ENCODE measurements around the gene ADAM15.
A peak's percentile ranks its signal among the peaks of the same experiment; 100 is the strongest.

ADAM15 gene

GRCh38 chr1:155070158-155070621, 19.1 kb downstream of the ADAM15 start:
- H3K4me3 ChIP-seq (ENCODE audit: low read length), result no peak overlapping the region
- peaks cover 30% of the 10 kb centered on the region for H3K36me3 ChIP-seq (ENCODE audit: insufficient read depth, low read length)
- H2AFZ ChIP-seq (ENCODE audit: low read depth, low read length), result no peak overlapping the region
- H3K27me3 ChIP-seq (ENCODE audit: insufficient read depth, low read length), result no peaks in the 10 kb centered on the region
- H3K4me1 ChIP-seq (ENCODE audit: insufficient read depth, low read length), result peaks cover 20% of the 10 kb centered on the region
- no peaks in the 10 kb centered on the region for H3K9me3 ChIP-seq (ENCODE audit: low read length)

DNA sequence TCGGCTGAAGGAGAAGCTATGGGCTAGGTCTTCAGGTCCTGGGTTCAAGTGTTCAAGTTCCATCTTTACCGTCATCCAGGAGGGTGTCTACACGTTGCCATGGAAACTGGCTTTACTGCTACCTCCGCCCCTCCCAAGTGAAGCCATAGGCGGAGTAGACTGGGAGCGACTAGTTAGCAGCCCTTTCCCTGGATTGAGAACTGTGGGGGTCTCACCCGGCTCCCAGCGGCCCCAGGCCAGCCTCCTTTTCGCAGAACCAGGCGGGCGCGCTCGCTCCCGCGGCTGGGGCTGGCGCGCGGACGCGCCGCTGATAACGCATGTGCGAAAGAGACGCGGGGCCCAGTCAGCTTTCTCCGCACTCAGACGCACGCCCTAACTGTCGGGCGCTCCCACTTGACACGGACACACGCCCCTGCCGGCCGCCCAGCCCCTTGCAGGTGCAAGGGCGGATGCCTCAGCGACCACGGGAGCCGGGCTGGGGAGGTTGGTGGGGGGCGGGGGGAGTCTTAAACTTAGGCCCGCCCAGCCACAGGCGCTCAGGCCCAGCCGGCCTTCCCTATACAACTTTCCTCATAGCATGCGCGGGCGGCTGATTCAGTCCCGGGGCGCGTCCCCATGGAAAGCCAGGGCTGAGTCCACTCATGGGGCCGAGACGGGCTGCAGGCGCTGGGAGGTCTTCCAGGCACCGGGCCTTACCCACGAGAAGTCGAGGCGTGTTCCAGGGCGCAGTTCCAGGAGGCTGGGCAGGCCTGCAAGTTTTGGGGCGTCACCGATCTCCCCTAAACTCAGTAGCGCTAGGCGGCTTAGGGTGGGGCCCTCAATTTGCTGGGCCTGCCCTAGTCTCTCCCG, 19.8 kb downstream of the ADAM15 start:
- H3K27me3 ChIP-seq (ENCODE audit: insufficient read depth, low read length), result no peaks in the 10 kb centered on the region
- H3K4me1 ChIP-seq (ENCODE audit: insufficient read depth, low read length), result peaks cover 25% of the 10 kb centered on the region
- peaks cover 30% of the 10 kb centered on the region for H3K36me3 ChIP-seq (ENCODE audit: insufficient read depth, low read length)
- no peaks in the 10 kb centered on the region for H3K9me3 ChIP-seq (ENCODE audit: low read length)
- H3K4me3 ChIP-seq (ENCODE audit: low read length), result no peak overlapping the region
- no peak overlapping the region for H2AFZ ChIP-seq (ENCODE audit: low read depth, low read length)

GRCh38 chr1:155071701-155072100, 20.6 kb downstream of the ADAM15 start:
- Histone ChIP-seq H3K4me1 (ENCODE audit: insufficient read depth, low read length) (peaks cover 33% of the 10 kb centered on the region), H2AFZ (ENCODE audit: low read depth, low read length) (no peak overlapping the region), H3K4me3 (ENCODE audit: low read length) (no peak overlapping the region), H3K36me3 (ENCODE audit: insufficient read depth, low read length) (peaks cover 27% of the 10 kb centered on the region), H3K9me3 (ENCODE audit: low read length) (no peaks in the 10 kb centered on the region), H3K27me3 (ENCODE audit: insufficient read depth, low read length) (no peaks in the 10 kb centered on the region)

DNA sequence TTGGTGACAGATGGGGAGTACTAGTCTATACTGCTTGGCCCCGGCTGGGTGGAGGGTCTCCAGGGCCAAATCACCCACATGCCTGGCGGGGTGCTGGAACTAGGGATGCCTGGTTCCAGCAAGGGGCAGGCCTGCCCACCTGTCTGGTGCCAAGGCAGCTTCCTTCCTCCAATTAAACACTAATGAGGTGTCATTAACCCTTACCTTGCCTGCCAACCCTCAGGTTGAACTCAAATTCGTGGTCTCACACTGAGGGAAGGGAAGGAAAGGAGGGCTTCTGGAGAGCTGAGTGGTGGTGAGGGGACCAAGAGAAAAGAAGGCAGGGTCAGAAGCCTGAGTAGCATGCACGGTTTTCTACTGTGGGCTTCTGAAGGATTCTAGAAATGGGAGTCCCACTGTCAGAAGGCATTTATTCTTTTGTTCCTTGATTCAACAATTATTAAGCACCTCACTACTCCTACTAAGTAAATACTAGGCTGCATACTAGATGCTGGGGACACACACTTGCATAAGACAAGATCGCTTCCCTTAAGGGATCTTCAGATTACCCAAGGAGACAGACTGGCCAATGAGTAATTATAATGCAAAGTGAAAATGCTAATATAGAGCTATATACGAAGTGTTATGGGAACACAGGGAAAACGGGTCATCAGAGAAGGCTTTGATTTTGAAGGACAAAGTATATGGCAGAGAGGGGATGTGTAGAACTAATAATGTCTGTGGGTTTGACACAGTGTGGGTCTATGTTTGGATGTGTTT, 21.6 kb downstream of the ADAM15 start:
- peaks cover 19% of the 10 kb centered on the region for H3K36me3 ChIP-seq (ENCODE audit: insufficient read depth, low read length)
- no peaks in the 10 kb centered on the region for H3K27me3 ChIP-seq (ENCODE audit: insufficient read depth, low read length)
- no peak overlapping the region for H3K4me3 ChIP-seq (ENCODE audit: low read length)
- H2AFZ ChIP-seq (ENCODE audit: low read depth, low read length), result no peak overlapping the region
- H3K9me3 ChIP-seq (ENCODE audit: low read length), result no peaks in the 10 kb centered on the region
- peaks cover 36% of the 10 kb centered on the region for H3K4me1 ChIP-seq (ENCODE audit: insufficient read depth, low read length)

DNA sequence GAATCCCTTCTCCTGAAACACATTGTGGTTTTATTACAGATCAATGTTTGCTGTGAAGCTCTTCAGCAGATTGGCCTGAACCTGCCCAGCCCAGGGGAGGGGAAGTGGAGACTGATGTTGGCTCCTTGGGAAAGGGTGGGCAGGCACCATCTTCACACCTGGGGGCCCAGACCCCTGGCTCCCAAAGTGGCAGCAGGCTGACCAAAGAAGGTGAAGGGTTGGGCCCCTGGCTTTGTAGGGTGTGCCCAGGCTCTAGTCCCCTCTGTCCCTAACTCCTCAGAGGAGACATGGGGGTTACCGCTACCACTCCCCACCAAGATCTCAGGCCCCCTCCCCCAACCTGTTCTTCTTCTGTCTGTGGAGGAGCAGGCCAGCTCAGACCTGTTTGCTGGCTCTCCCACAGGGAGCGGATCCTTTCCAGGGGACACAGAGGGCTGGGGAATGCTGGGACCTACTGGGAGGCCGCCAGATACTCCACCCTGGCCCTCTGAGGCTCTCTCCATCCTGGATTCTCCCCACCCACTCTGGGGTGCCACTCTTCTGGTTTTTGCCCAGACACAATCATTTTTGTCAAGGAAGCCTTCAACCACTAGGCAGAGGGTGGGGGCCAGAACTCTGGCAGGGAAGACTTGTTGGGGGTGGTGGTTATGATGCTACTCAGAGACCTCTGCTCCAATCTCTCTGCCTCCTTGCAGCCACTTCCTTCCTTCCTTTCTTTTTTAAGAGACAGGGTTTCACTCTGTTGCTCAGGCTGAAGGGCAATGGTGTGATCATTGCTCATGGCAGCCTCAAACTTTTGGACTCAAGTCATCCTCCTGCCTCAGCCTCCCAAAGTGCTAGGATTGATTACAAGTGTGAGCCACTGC, 22.5 kb downstream of the ADAM15 start:
- no peak overlapping the region for H2AFZ ChIP-seq (ENCODE audit: low read depth, low read length)
- no peak overlapping the region for H3K4me3 ChIP-seq (ENCODE audit: low read length)
- H3K9me3 ChIP-seq (ENCODE audit: low read length), result no peaks in the 10 kb centered on the region
- no peaks in the 10 kb centered on the region for H3K27me3 ChIP-seq (ENCODE audit: insufficient read depth, low read length)
- peaks cover 41% of the 10 kb centered on the region for H3K4me1 ChIP-seq (ENCODE audit: insufficient read depth, low read length)
- peaks cover 13% of the 10 kb centered on the region for H3K36me3 ChIP-seq (ENCODE audit: insufficient read depth, low read length)

- H3K36me3 ChIP-seq (ENCODE audit: insufficient read depth, low read length), result peaks cover 2% of the 10 kb centered on the region
- H3K4me3 ChIP-seq (ENCODE audit: low read length), result no peak overlapping the region
- peaks cover 51% of the 10 kb centered on the region for H3K4me1 ChIP-seq (ENCODE audit: insufficient read depth, low read length)
- H2AFZ ChIP-seq (ENCODE audit: low read depth, low read length), result no peak overlapping the region
- no peaks in the 10 kb centered on the region for H3K27me3 ChIP-seq (ENCODE audit: insufficient read depth, low read length)
- H3K9me3 ChIP-seq (ENCODE audit: low read length), result no peaks in the 10 kb centered on the region
Measured at GRCh38 chr1:155075535-155075934, 24.4 kb downstream of the ADAM15 start.

DNA sequence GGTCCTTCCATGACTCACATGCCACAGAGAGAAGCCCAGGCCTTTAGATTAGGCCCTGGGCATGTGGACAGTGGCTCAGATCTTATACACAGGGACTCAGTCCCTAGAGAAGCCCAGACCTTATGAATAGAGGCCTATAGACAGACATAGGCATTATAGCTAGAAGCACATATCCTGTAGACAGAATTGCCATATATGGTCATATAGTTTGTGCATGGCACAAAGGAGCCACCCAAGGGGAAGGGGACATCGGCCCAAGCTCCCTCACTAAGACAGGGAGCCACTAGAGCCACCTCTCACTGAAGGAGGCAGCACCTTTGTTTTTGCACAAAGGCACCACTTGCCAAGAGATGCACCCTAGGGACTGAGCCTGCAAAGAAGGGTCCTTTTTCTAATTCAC, 25.3 kb downstream of the ADAM15 start:
- Histone ChIP-seq H3K4me3 (ENCODE audit: low read length) (no peak overlapping the region), H3K27me3 (ENCODE audit: insufficient read depth, low read length) (peaks cover 1% of the 10 kb centered on the region), H3K9me3 (ENCODE audit: low read length) (no peaks in the 10 kb centered on the region), H3K4me1 (ENCODE audit: insufficient read depth, low read length) (peaks cover 48% of the 10 kb centered on the region), H2AFZ (ENCODE audit: low read depth, low read length) (no peak overlapping the region), H3K36me3 (ENCODE audit: insufficient read depth, low read length) (no peaks in the 10 kb centered on the region)

- no peak overlapping the region for H2AFZ ChIP-seq (ENCODE audit: low read depth, low read length)
- no peaks in the 10 kb centered on the region for H3K36me3 ChIP-seq (ENCODE audit: insufficient read depth, low read length)
- peaks cover 4% of the 10 kb centered on the region for H3K27me3 ChIP-seq (ENCODE audit: insufficient read depth, low read length)
- no peak overlapping the region for H3K4me3 ChIP-seq (ENCODE audit: low read length)
- H3K4me1 ChIP-seq (ENCODE audit: insufficient read depth, low read length), result peaks cover 47% of the 10 kb centered on the region
- no peaks in the 10 kb centered on the region for H3K9me3 ChIP-seq (ENCODE audit: low read length)
Measured at GRCh38 chr1:155077346-155077745, 26.2 kb downstream of the ADAM15 start.

- no peaks in the 10 kb centered on the region for H3K9me3 ChIP-seq (ENCODE audit: low read length)
- peaks cover 52% of the 10 kb centered on the region for H3K4me1 ChIP-seq (ENCODE audit: insufficient read depth, low read length)
- H2AFZ ChIP-seq (ENCODE audit: low read depth, low read length), result no peak overlapping the region
- peaks cover 10% of the 10 kb centered on the region for H3K27me3 ChIP-seq (ENCODE audit: insufficient read depth, low read length)
- H3K4me3 ChIP-seq (ENCODE audit: low read length), result peak overlapping the region; percentile 74
- no peaks in the 10 kb centered on the region for H3K36me3 ChIP-seq (ENCODE audit: insufficient read depth, low read length)
Measured at GRCh38 chr1:155077758-155078445, 26.8 kb downstream of the ADAM15 start.

DNA sequence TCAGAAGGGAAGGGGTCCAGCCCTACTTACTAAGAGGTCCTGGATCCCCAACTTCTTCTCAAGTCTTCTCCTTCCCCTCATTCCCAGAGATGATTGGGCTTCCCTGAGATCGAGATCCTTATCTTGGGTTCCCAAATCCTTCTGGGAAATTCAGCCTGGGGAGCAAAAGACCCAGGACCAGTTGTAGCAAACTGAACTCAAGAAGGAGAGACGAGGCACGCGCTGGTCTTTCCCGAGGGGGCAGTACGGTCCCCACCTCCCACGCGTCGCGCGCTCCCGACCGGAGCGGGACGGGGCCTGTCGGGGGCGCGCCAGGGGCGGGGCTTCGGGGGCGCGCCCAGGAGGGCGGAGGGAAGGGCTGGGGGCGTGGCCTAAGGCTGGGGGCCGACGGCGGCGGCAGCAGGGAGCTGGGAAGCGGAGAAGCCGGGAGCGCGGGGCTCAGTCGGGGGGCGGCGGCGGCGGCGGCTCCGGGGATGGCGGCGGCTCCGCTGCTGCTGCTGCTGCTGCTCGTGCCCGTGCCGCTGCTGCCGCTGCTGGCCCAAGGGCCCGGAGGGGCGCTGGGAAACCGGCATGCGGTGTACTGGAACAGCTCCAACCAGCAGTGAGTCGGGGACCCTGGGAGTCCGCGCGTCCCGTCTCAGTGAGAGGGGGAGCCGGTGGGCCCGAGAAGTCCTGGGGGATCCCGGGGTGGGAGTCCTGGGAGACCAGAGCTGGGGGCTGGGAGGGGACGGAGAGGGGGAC, 27.5 kb downstream of the ADAM15 start, which contains the start of gene EFNA3:
EFNA3 (plus strand) TSS at position 369 of the 741 bp plus-strand sequence; CDS start at position 474, 105 bp downstream.
- no peaks in the 10 kb centered on the region for H3K36me3 ChIP-seq (ENCODE audit: insufficient read depth, low read length)
- H3K4me1 ChIP-seq (ENCODE audit: insufficient read depth, low read length), result peaks cover 58% of the 10 kb centered on the region
- peaks cover 15% of the 10 kb centered on the region for H3K27me3 ChIP-seq (ENCODE audit: insufficient read depth, low read length)
- peak within 1 kb of the TSS; percentile 59 for H2AFZ ChIP-seq (ENCODE audit: low read depth, low read length)
- no peaks in the 10 kb centered on the region for H3K9me3 ChIP-seq (ENCODE audit: low read length)
- H3K4me3 ChIP-seq (ENCODE audit: low read length), result peak within 1 kb of the TSS; percentile 74

GRCh38 chr1:155079210-155079486, 28.0 kb downstream of the ADAM15 start:
- H3K9me3 ChIP-seq (ENCODE audit: low read length), result no peaks in the 10 kb centered on the region
- peaks cover 63% of the 10 kb centered on the region for H3K4me1 ChIP-seq (ENCODE audit: insufficient read depth, low read length)
- H3K27me3 ChIP-seq (ENCODE audit: insufficient read depth, low read length), result peaks cover 15% of the 10 kb centered on the region
- no peaks in the 10 kb centered on the region for H3K36me3 ChIP-seq (ENCODE audit: insufficient read depth, low read length)
- peak overlapping the region; percentile 6 for H2AFZ ChIP-seq (ENCODE audit: low read depth, low read length)
- peak overlapping the region; percentile 74 for H3K4me3 ChIP-seq (ENCODE audit: low read length)
